Measurements from ENCODE around the gene ATPAF2. TPM values are rescaled to one million over a fixed set of nuclear protein-coding genes. Genes with fewer than 3 reads are reported as not detected.

ATPAF2 gene
- total and polyA plus RNA-seq, 2 experiments from 2014 or later, result 24.3 to 25.7 TPM

GRCh38 chr17:18008496-18009268 is 30.3 kb downstream of the ATPAF2 start:
- no peaks in the 10 kb centered on the region for H3K4me1 ChIP-seq (ENCODE audit: insufficient read depth)
- no peak overlapping the region for H3K4me3 ChIP-seq
- no peaks in the 10 kb centered on the region for H3K9me2 ChIP-seq (ENCODE audit: insufficient read depth)
- no peak overlapping the region for H2AFZ ChIP-seq
- Mint-ChIP-seq H3K36me3 (ENCODE audit: low read depth) (no peaks in the 10 kb centered on the region), H3K9me3 (peaks cover 3% of the 10 kb centered on the region; the same call in 1 of the 3 replicates), H3K27ac (no peak overlapping the region), H3K27me3 (ENCODE audit: insufficient read depth, low read depth, poor library complexity) (peaks cover 12% of the 10 kb centered on the region), H3K4me1 (peaks cover 8% of the 10 kb centered on the region; the same call in 2 of the 3 replicates), H3K4me3 (no peak overlapping the region)
- DNase-seq (ENCODE audit: low spot score) (no peak), ATAC-seq (no peak)
- no peak for TF ChIP-seq ZNF462 (CRISPR knock-in tag; IDR thresholded peaks at IDR 0.05)
- no peak for TF ChIP-seq ZNF331 (CRISPR knock-in tag; IDR thresholded peaks at IDR 0.05; ENCODE audit: low read depth)
- no peak for TF ChIP-seq NANOG (IDR thresholded peaks at IDR 0.05; ENCODE audit: borderline replicate concordance)
- no peak for TF ChIP-seq REST (IDR thresholded peaks at IDR 0.05; ENCODE audit: unreplicated experiment)
- TF ChIP-seq STAT1 (IDR thresholded peaks at IDR 0.05; ENCODE audit: unreplicated experiment), result no peak
- no peak for TF ChIP-seq ETS1 (IDR thresholded peaks at IDR 0.05)
- no peak for TF ChIP-seq POLR2AphosphoS5 (IDR thresholded peaks at IDR 0.05; ENCODE audit: low read depth)
- TF ChIP-seq ZNF114 (CRISPR knock-in tag; IDR thresholded peaks at IDR 0.05), result no peak
- TF ChIP-seq EZH2 (IDR thresholded peaks at IDR 0.05; ENCODE audit: low read depth, unreplicated experiment), result no peak
- no peak for TF ChIP-seq JUNB (IDR thresholded peaks at IDR 0.05; ENCODE audit: unreplicated experiment)
- TF ChIP-seq EZH2phosphoT487 (IDR thresholded peaks at IDR 0.05; ENCODE audit: unreplicated experiment), result no peak
- no peak for TF ChIP-seq CTCF (conservative IDR thresholded peaks at IDR 0.05; ENCODE audit: low read depth in 2 of 2)
- TF ChIP-seq CREB1 (CRISPR knock-in tag; IDR thresholded peaks at IDR 0.05; ENCODE audit: low read depth), result no peak
- no peaks in the 10 kb centered on the region for H3F3A ChIP-seq (replicated peaks; ENCODE audit: low read depth)
- H3K27me3 ChIP-seq (ENCODE audit: insufficient read depth), result no peaks in the 10 kb centered on the region
- H3K79me2 ChIP-seq (replicated peaks; ENCODE audit: insufficient read depth), result no peaks in the 10 kb centered on the region
- H3K27ac ChIP-seq (ENCODE audit: low read depth), result no peak overlapping the region
- H3K36me3 ChIP-seq (ENCODE audit: insufficient read depth), result no peaks in the 10 kb centered on the region
- peaks cover 5% of the 10 kb centered on the region; the same call in 1 of the 2 replicates for H4K20me1 ChIP-seq (replicated peaks; ENCODE audit: insufficient read depth)
- H3K4me2 ChIP-seq, result no peak overlapping the region
